GM12878 (cell line): ENCODE data around the gene HSPBP1. TPM values are rescaled to one million over a fixed set of nuclear protein-coding genes. Genes with fewer than 3 reads are reported as not detected.

Experiments used
- ATAC-seq: fragments of 200-7000 bp; cut with Tn5 transposase; 3 replicates; pipeline ENCODE4 v1.9.1; 2020; ENCODE audit warnings: mild to moderate bottlenecking, moderate library complexity
- BruUV-seq: library from RNA; stranded (reverse); fragments of 400-500 nt; replicated peaks from 2 replicates; lab custom pipeline; 2021; lab: Mats Ljungman, UMichigan
- CTCF ChIA-PET: fragments of 300-600 bp; sonication (Branson Sonifier 250); formaldehyde crosslinking; extraction: SDS; loops from one replicate; lab custom pipeline; 2021; ENCODE audit warnings: inconsistent platforms; lab: Yijun Ruan, JAX
- POLR2A ChIA-PET: fragments of 350-600 bp; formaldehyde crosslinking; extraction: SDS; loops from one replicate; lab custom pipeline; 2021; ENCODE audit warnings: inconsistent platforms; lab: Charles Lee
- RAD21 ChIA-PET: fragments of 300-600 bp; sonication (Branson Sonifier 250); formaldehyde crosslinking; loops from one replicate; lab custom pipeline; 2023; ENCODE audit warnings: antibody characterized with exemption; ENCODE audit not compliant: unreplicated experiment; lab: Charles Lee
- SMC1A ChIA-PET: fragments of 300-600 bp; sonication (Branson Sonifier 250); formaldehyde crosslinking; loops from one replicate; lab custom pipeline; 2023; ENCODE audit not compliant: unreplicated experiment, uncharacterized antibody; lab: Charles Lee
- DNase-seq: peaks from one replicate; pipeline ENCODE4 v3.0.0-alpha.2; 2011; ENCODE audit warnings: low read depth, low spot score
- FAIRE-seq: peaks from 3 replicates; lab custom pipeline; 2011; peaks lifted over from hg19 to GRCh38; lab: Jason Lieb, UNC
- H2AFZ ChIP-seq: 2 replicates; pipeline ENCODE4 v1.6.0; 2011; ENCODE audit warnings: low read depth, low read length, control low read depth; ENCODE audit not compliant: control insufficient read depth
- H3K27ac ChIP-seq: 2 replicates; pipeline ENCODE4 v1.5.1; 2011; ENCODE audit warnings: control low read depth; ENCODE audit not compliant: control insufficient read depth, insufficient read depth
- H3K27me3 ChIP-seq, 2 experiments: replicated peaks in 1 of 2; 2 replicates each; pipeline versions ENCODE4 v1.6.0 to v1.6.1; 2011; ENCODE audit warnings: low read length in 1 of 2; ENCODE audit not compliant: control insufficient read depth in 2 of 2, insufficient read depth in 2 of 2
- H3K36me3 ChIP-seq, 2 experiments: 2 replicates each; pipeline ENCODE4 v1.5.1; 2011; ENCODE audit warnings: low read length in 1 of 2; ENCODE audit not compliant: control insufficient read depth in 2 of 2, insufficient read depth in 2 of 2
- H3K4me1 ChIP-seq: 2 replicates; pipeline ENCODE4 v1.6.1; 2011; ENCODE audit warnings: mild to moderate bottlenecking, low read length, moderate library complexity, mixed read lengths; ENCODE audit not compliant: control insufficient read depth, insufficient read depth
- H3K4me2 ChIP-seq: 2 replicates; pipeline ENCODE4 v1.6.0; 2011; ENCODE audit warnings: control low read depth; ENCODE audit not compliant: control insufficient read depth, insufficient read depth
- H3K4me3 ChIP-seq: fragments of 200-600 bp; sonication (generic); 2 replicates; pipeline ENCODE4 v1.5.1; 2016
- H3K79me2 ChIP-seq: 2 replicates; pipeline ENCODE4 v1.6.0; 2011; ENCODE audit warnings: low read length; ENCODE audit not compliant: control insufficient read depth, insufficient read depth
- H3K9ac ChIP-seq: 2 replicates; pipeline ENCODE4 v1.8.0; 2011; ENCODE audit warnings: low read length, control low read depth, mixed read lengths; ENCODE audit not compliant: control insufficient read depth, insufficient read depth
- H3K9me3 ChIP-seq: replicated peaks from 3 replicates; pipeline ENCODE4 v1.5.1; 2011; ENCODE audit warnings: mild to moderate bottlenecking, low read length; ENCODE audit not compliant: control insufficient read depth, insufficient read depth
- H4K20me1 ChIP-seq: 2 replicates; pipeline ENCODE4 v1.6.0; 2011; ENCODE audit not compliant: control insufficient read depth, insufficient read depth
- EP300 ChIP-seq, 2 experiments: fragments of 150-350 bp in 1 of 2; IDR thresholded peaks; 2 replicates each; pipeline ENCODE4 v1.6.1; 2011 to 2012; ENCODE audit warnings: low read depth in 2 of 2, low read length in 2 of 2, borderline replicate concordance in 1 of 2, improper control_type of control experiment in 1 of 2, inconsistent platforms in 1 of 2; ENCODE audit not compliant: control insufficient read depth in 1 of 2
- HDAC6 ChIP-seq: fragments of 200-600 bp; sonication (generic); IDR thresholded peaks from one replicate; pipeline ENCODE4 v1.8.0; 2017; ENCODE audit warnings: antibody characterized with exemption; ENCODE audit not compliant: unreplicated experiment
- MTA2 ChIP-seq: fragments of 450-650 bp; IDR thresholded peaks from 2 replicates; pipeline ENCODE4 v1.6.1; 2016; ENCODE audit warnings: low read depth, mild to moderate bottlenecking, moderate library complexity
- RUNX3 ChIP-seq: IDR thresholded peaks from 2 replicates; pipeline ENCODE4 v1.6.1; 2012; ENCODE audit warnings: low read length, inconsistent platforms
- SMAD5 ChIP-seq: IDR thresholded peaks from 2 replicates; pipeline ENCODE4 v1.6.1; 2016; ENCODE audit warnings: antibody characterized with exemption, low read depth
- SREBF2 ChIP-seq: IDR thresholded peaks from 2 replicates; pipeline ENCODE4 v1.6.1; 2012; ENCODE audit warnings: mild to moderate bottlenecking, low read length
- WGBS: methylation state at CpG from one replicate; pipeline ENCODE4 v1.1.6; 2016; ENCODE audit warnings: low lambda C conversion rate; ENCODE audit not compliant: insufficient replicate concordance, insufficient coverage; ENCODE audit errors: missing lambda C conversion rate; 5-methylcytosine and 5-hydroxymethylcytosine counted together
- in situ Hi-C: fragments of 300-500 bp; cut with MboI; formaldehyde crosslinking; loops from 9 replicates; pipeline ENCODE4 v1.14.3; 2018; ENCODE audit warnings: mixed read lengths
- intact Hi-C: fragments of 100-400 bp; cut with micrococcal nuclease; formaldehyde crosslinking; loops from one replicate; pipeline ENCODE4 v1.14.2; 2022; ENCODE audit not compliant: unreplicated experiment
- polyA plus RNA-seq, 11 experiments: library from polyadenylated mRNA; depleted of rRNA in 4 of 11; unstranded in 6 of 11; stranded (reverse) in 5 of 11; fragments of >200 nt; fragmentation: Nextera tagmentation in 4 of 11; fragmentation: Illumina TruSeq in 1 of 11; extraction: Ambion mirVana in 4 of 11; extraction: Trizol in 1 of 11; gene quantifications; 1 replicate in 1 of 11; 2 replicates in 10 of 11; pipeline versions ENCODE4 v1.2.1 to v1.2.3, GENCODE V29; 2011 to 2016; ENCODE audit warnings: inconsistent platforms in 2 of 11, missing spikeins in 2 of 11, low read depth in 1 of 11
- total RNA-seq, 4 experiments: library from RNA; depleted of rRNA in 3 of 4; stranded (reverse); fragments of >200 nt in 3 of 4; fragmentation: Illumina TruSeq in 1 of 4; extraction: Trizol in 1 of 4; gene quantifications; 2 replicates each; pipeline versions ENCODE4 v1.2.1 to v1.2.3, GENCODE V29; 2013 to 2021
- TF ChIP-seq, protein P1 (sequence below): fragments of 450-650 bp; IDR thresholded peaks from 2 replicates; pipeline ENCODE4 v1.6.1; 2017; ENCODE audit warnings: mild to moderate bottlenecking

Gene HSPBP1
- total and polyA plus RNA-seq, 10 of the 15 experiments (the other 5 are each of a cell fraction or from before 2014, with no cell fraction given): 0.18 to 83.3 (median 23.0) TPM

DNA sequence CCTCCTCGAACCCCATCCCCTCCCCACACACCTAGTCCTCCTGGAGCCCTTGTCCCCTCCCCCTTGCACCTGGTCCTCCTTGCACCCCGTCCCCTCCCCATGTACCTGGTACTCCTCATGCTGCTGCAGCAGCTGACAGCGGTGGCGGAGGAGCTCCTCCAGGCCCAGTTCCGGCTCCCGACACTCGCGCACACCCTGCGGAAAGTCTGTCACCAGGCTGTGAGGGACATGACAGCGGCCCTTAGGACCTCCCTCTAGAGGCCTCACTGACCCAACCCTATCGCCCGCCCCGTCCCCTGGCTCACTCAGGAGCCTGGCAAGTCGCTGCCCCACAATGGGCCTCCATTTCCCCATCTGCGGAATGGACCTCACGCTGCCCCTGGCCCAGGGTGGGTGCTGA, 14.7 kb downstream of the HSPBP1 start:
- H3K4me2 ChIP-seq: no peak overlapping the region
- no peaks in the 10 kb centered on the region; the same call in 2 of the 3 replicates for H3K9me3 ChIP-seq
- no peak for FAIRE-seq
- ChIA-PET RAD21 (no interaction called here), CTCF (no interaction called here), SMC1A (no interaction called here), POLR2A (no interaction called here)
- no peak for ATAC-seq
- no TSS peak for BruUV-seq
- H3K4me1 ChIP-seq: no peaks in the 10 kb centered on the region
- H3K27me3 ChIP-seq: no peaks in the 10 kb centered on the region
- H2AFZ ChIP-seq: no peak overlapping the region
- no peak for DNase-seq
- H3K9ac ChIP-seq: no peak overlapping the region
- H4K20me1 ChIP-seq: no peaks in the 10 kb centered on the region
- no peak overlapping the region for H3K4me3 ChIP-seq
- H3K27ac ChIP-seq: no peak overlapping the region
- no peaks in the 10 kb centered on the region; a peak in 1 of 4 replicates for H3K36me3 ChIP-seq
- TF ChIP-seq, protein P1, sequence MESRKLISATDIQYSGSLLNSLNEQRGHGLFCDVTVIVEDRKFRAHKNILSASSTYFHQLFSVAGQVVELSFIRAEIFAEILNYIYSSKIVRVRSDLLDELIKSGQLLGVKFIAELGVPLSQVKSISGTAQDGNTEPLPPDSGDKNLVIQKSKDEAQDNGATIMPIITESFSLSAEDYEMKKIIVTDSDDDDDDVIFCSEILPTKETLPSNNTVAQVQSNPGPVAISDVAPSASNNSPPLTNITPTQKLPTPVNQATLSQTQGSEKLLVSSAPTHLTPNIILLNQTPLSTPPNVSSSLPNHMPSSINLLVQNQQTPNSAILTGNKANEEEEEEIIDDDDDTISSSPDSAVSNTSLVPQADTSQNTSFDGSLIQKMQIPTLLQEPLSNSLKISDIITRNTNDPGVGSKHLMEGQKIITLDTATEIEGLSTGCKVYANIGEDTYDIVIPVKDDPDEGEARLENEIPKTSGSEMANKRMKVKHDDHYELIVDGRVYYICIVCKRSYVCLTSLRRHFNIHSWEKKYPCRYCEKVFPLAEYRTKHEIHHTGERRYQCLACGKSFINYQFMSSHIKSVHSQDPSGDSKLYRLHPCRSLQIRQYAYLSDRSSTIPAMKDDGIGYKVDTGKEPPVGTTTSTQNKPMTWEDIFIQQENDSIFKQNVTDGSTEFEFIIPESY: no peak
- TF ChIP-seq SREBF2 (no peak), HDAC6 (no peak), SMAD5 (no peak), MTA2 (no peak), EP300 (IDR thresholded peaks at IDR 0.05; ENCODE audit: borderline replicate concordance in 1 of 2, control insufficient read depth in 1 of 2, low read depth in 2 of 2, low read length in 2 of 2) (no peak), RUNX3 (no peak)
- TF ChIP-seq, all 136 proteins: peak for 0
- intact Hi-C loops: no loop called here
- in situ Hi-C loops: no loop called here
- 77% methylated on average over 10 of the region's 16 CpGs for WGBS
- no peaks in the 10 kb centered on the region for H3K79me2 ChIP-seq
